Suprapubic skin (tissue), 4 donors: Measurements from ENCODE around the gene EML1.

Source experiments
- POLR2A ChIP-seq, 2 donors: fragments of 450-650 bp; IDR thresholded peaks; one replicate each; pipeline ENCODE4 v1.6.1; 2017; ENCODE audit warnings: antibody characterized with exemption in 2 of 2, mild to moderate bottlenecking in 2 of 2, moderate library complexity in 2 of 2
- POLR2AphosphoS5 ChIP-seq, 3 donors: sonication (generic); formaldehyde crosslinking; IDR thresholded peaks; one replicate each; pipeline ENCODE4 v1.6.1; 2017; ENCODE audit warnings: antibody characterized with exemption in 3 of 3
- TF ChIP-seq, protein P1 (sequence below), 2 donors: fragments of 200-600 bp in 1 of 2; fragments of 450-650 bp in 1 of 2; sonication (generic) in 1 of 2; IDR thresholded peaks; one replicate each; pipeline ENCODE4 v1.5.1; 2016 to 2019; ENCODE audit warnings: antibody characterized with exemption in 2 of 2, mild to moderate bottlenecking in 1 of 2, moderate library complexity in 1 of 2

DNA sequence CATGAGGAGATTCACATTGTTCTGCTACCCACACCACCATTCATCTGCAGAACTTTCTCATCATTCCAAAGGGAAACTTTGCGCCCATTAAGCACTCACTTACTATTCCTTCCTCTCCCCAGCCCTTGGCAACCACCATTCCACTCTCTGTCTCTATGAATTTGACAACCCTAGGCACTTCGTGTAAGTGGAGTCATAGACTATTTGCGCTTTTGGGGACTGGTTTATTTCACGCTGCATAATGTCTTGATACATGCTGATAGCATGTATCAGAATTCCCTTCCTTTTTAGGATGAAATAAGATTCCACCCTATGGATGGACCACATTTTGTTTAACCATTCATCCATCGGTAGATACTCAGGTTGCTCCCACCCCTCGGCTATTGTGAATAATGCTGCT is 4.5 kb upstream of the EML1 start:
- TF ChIP-seq, protein P1, sequence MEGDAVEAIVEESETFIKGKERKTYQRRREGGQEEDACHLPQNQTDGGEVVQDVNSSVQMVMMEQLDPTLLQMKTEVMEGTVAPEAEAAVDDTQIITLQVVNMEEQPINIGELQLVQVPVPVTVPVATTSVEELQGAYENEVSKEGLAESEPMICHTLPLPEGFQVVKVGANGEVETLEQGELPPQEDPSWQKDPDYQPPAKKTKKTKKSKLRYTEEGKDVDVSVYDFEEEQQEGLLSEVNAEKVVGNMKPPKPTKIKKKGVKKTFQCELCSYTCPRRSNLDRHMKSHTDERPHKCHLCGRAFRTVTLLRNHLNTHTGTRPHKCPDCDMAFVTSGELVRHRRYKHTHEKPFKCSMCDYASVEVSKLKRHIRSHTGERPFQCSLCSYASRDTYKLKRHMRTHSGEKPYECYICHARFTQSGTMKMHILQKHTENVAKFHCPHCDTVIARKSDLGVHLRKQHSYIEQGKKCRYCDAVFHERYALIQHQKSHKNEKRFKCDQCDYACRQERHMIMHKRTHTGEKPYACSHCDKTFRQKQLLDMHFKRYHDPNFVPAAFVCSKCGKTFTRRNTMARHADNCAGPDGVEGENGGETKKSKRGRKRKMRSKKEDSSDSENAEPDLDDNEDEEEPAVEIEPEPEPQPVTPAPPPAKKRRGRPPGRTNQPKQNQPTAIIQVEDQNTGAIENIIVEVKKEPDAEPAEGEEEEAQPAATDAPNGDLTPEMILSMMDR (IDR thresholded peaks at IDR 0.05) = no peak
- TF ChIP-seq POLR2A (IDR thresholded peaks at IDR 0.05) = no peak
- no peak for TF ChIP-seq POLR2AphosphoS5 (IDR thresholded peaks at IDR 0.05)
